HepG2 (cell line): ENCODE results near the gene PNPLA2. TPM values are rescaled to one million over a fixed set of nuclear protein-coding genes. Genes with fewer than 3 reads are reported as not detected.
A peak's percentile ranks its signal among the peaks of the same experiment; 100 is the strongest.

Experiments
- ATAC-seq: fragments of 200-7000 bp; cut with Tn5 transposase; 3 replicates; pipeline ENCODE4 v1.9.1; 2020; ENCODE audit warnings: mild to moderate bottlenecking, moderate library complexity
- BruUV-seq: library from RNA; stranded (reverse); fragments of 400-500 nt; replicated peaks from 2 replicates; lab custom pipeline; 2021; lab: Mats Ljungman, UMichigan
- CTCF ChIA-PET: fragments of 300-600 bp; formaldehyde crosslinking; extraction: SDS; loops from one replicate; lab custom pipeline; 2021; ENCODE audit warnings: low total read pairs, inconsistent platforms, low intra/inter-chr PET ratio; lab: Yijun Ruan, JAX
- POLR2A ChIA-PET: fragments of 350-600 bp; sonication (Branson Sonifier 250); formaldehyde crosslinking; loops from one replicate; lab custom pipeline; 2020; ENCODE audit warnings: antibody characterized with exemption, inconsistent platforms; lab: Yijun Ruan, JAX
- DNase-seq: peaks from one replicate; pipeline ENCODE4 v3.0.0-alpha.2; 2015; ENCODE audit warnings: low spot score
- FAIRE-seq: peaks from 3 replicates; lab custom pipeline; 2011; peaks lifted over from hg19 to GRCh38; lab: Jason Lieb, UNC
- H2AFZ ChIP-seq: one replicate; pipeline ENCODE4 v1.6.1; 2011; ENCODE audit warnings: low read length, inconsistent platforms
- H3K27ac ChIP-seq: fragments of 300-600 bp; 3 replicates; pipeline ENCODE4 v1.8.0; 2011; ENCODE audit warnings: mixed run types, mild to moderate bottlenecking, mixed read lengths, low read length, inconsistent platforms; ENCODE audit not compliant: insufficient read depth; ENCODE audit errors: extremely low read length
- H3K27me3 ChIP-seq, 2 experiments: fragments of 200-600 bp in 1 of 2; 2 replicates in 1 of 2; 3 replicates in 1 of 2; pipeline versions ENCODE4 v1.6.0 to v1.8.0; 2011; ENCODE audit warnings: low read length in 2 of 2, mild to moderate bottlenecking in 2 of 2, moderate library complexity in 2 of 2, inconsistent platforms in 1 of 2; ENCODE audit not compliant: insufficient read depth in 2 of 2, control insufficient read depth in 1 of 2
- H3K36me3 ChIP-seq, 2 experiments: fragments of 200-600 bp in 1 of 2; replicated peaks in 1 of 2; 2 replicates in 1 of 2; 3 replicates in 1 of 2; pipeline versions ENCODE4 v1.5.1 to v1.8.0; 2011; ENCODE audit warnings: low read length in 2 of 2, inconsistent platforms in 1 of 2; ENCODE audit not compliant: insufficient read depth in 2 of 2, control insufficient read depth in 1 of 2
- H3K4me1 ChIP-seq: 2 replicates; pipeline ENCODE4 v1.5.1; 2012; ENCODE audit warnings: low read length, inconsistent platforms; ENCODE audit not compliant: insufficient read depth
- H3K4me2 ChIP-seq: 2 replicates; pipeline ENCODE4 v1.6.0; 2011; ENCODE audit warnings: low read depth, low read length, inconsistent platforms
- H3K4me3 ChIP-seq, 3 experiments: fragments of 200-600 bp in 1 of 3; sonication (generic), shearing (Covaris generic) in 1 of 3; replicated peaks in 1 of 3; 2 replicates each; pipeline ENCODE4 v1.5.1; 2011 to 2016; ENCODE audit warnings: low read length in 3 of 3, inconsistent platforms in 2 of 3, low read depth in 2 of 3, mild to moderate bottlenecking in 2 of 3, control low read depth in 1 of 3, mixed read lengths in 1 of 3; ENCODE audit not compliant: insufficient read depth in 1 of 3
- H3K79me2 ChIP-seq: one replicate; pipeline ENCODE4 v1.6.1; 2011; ENCODE audit warnings: low read length, inconsistent platforms; ENCODE audit not compliant: insufficient read depth
- H3K9ac ChIP-seq: 2 replicates; pipeline ENCODE4 v1.6.0; 2011; ENCODE audit warnings: mild to moderate bottlenecking, low read depth, low read length, inconsistent platforms; ENCODE audit not compliant: insufficient read depth
- H3K9me3 ChIP-seq: 2 replicates; pipeline ENCODE4 v1.5.1; 2012; ENCODE audit warnings: mild to moderate bottlenecking, low read length
- H4K20me1 ChIP-seq: 2 replicates; pipeline ENCODE4 v1.6.0; 2011; ENCODE audit warnings: inconsistent platforms, mild to moderate bottlenecking, low read length, moderate library complexity; ENCODE audit not compliant: insufficient read depth
- AGO2 ChIP-seq: fragments of 200-400 bp; formaldehyde crosslinking; optimal IDR thresholded peaks from 2 replicates; pipeline ENCODE3; 2017; ENCODE audit warnings: mild to moderate bottlenecking, low read depth, low read length, moderate library complexity
- CCDC6 ChIP-seq: sonication (generic); formaldehyde crosslinking; IDR thresholded peaks from 2 replicates; pipeline ENCODE4 v1.8.1; 2022; ENCODE audit warnings: mild to moderate bottlenecking, missing genetic modification reagents, moderate library complexity
- CEBPG ChIP-seq: IDR thresholded peaks from 2 replicates; pipeline ENCODE4 v1.6.1; 2016
- CHD2 ChIP-seq: IDR thresholded peaks from 2 replicates; pipeline ENCODE4 v1.6.1; 2011; ENCODE audit warnings: low read depth, low read length, improper control_type of control experiment
- NFIB ChIP-seq: sonication (generic); formaldehyde crosslinking; IDR thresholded peaks from 2 replicates; pipeline ENCODE4 v1.9.0; 2021; ENCODE audit warnings: missing genetic modification reagents, mild to moderate bottlenecking, borderline replicate concordance
- NFKB2 ChIP-seq: sonication (generic); formaldehyde crosslinking; IDR thresholded peaks from 2 replicates; pipeline ENCODE4 v1.4.0; 2020; ENCODE audit warnings: missing genetic modification reagents, borderline replicate concordance
- NR1H2 ChIP-seq: sonication (generic); formaldehyde crosslinking; IDR thresholded peaks from 2 replicates; pipeline ENCODE4 v1.8.1; 2022; ENCODE audit warnings: low read depth, missing genetic modification reagents, borderline replicate concordance
- PHF21A ChIP-seq: sonication (generic); formaldehyde crosslinking; IDR thresholded peaks from 2 replicates; pipeline ENCODE4 v1.5.0; 2020; ENCODE audit warnings: mild to moderate bottlenecking, missing genetic modification reagents
- TBL1XR1 ChIP-seq: fragments of 150-350 bp; IDR thresholded peaks from 2 replicates; pipeline ENCODE4 v1.6.1; 2014; ENCODE audit warnings: borderline replicate concordance, low read length; ENCODE audit not compliant: partially characterized antibody
- ZBTB7B ChIP-seq: sonication (generic); formaldehyde crosslinking; IDR thresholded peaks from 2 replicates; pipeline ENCODE4 v1.4.0; 2020; ENCODE audit warnings: missing genetic modification reagents
- WGBS: methylation state at CpG from one replicate; pipeline ENCODE4 v1.1.6; 2017; ENCODE audit warnings: low lambda C conversion rate; 5-methylcytosine and 5-hydroxymethylcytosine counted together
- in situ Hi-C: cut with HindIII; loops from 2 replicates; pipeline ENCODE4 v1.10.0; 2017; ENCODE audit warnings: low pct_unique_long_range_greater_than_20kb; ENCODE audit not compliant: extremely low pct_ligation_motif_present
- intact Hi-C: fragments of 100-400 bp; cut with micrococcal nuclease; formaldehyde crosslinking; loops from one replicate; pipeline ENCODE4 v1.10.0; 2022; ENCODE audit not compliant: unreplicated experiment
- polyA plus RNA-seq, 8 experiments: library from polyadenylated mRNA; depleted of rRNA in 3 of 8; stranded (reverse) in 7 of 8; unstranded in 1 of 8; fragments of >200 nt; fragmentation: Illumina TruSeq in 4 of 8; extraction: Trizol in 4 of 8; gene quantifications; 2 replicates each; pipeline versions ENCODE4 v1.2.1 to v1.2.3, GENCODE V29; 2011 to 2016; ENCODE audit warnings: low read depth in 4 of 8, missing spikeins in 1 of 8, mixed read lengths in 1 of 8; ENCODE audit not compliant: insufficient read depth in 1 of 8
- total RNA-seq, 5 experiments: library from RNA; depleted of rRNA; stranded (reverse); fragments of >200 nt; fragmentation: Illumina TruSeq; extraction: Trizol; gene quantifications; 2 replicates each; pipeline ENCODE4 v1.2.3, GENCODE V29; 2016; ENCODE audit warnings: low read depth in 1 of 5
- TF ChIP-seq, protein P1 (sequence below): sonication (generic); formaldehyde crosslinking; IDR thresholded peaks from 2 replicates; pipeline ENCODE4 v1.8.1; 2023; ENCODE audit warnings: mild to moderate bottlenecking, missing genetic modification reagents
- TF ChIP-seq, protein P2 (sequence below): sonication (generic); formaldehyde crosslinking; IDR thresholded peaks from 2 replicates; pipeline ENCODE4 v1.5.1; 2020; ENCODE audit warnings: mild to moderate bottlenecking, missing genetic modification reagents, borderline replicate concordance

Gene PNPLA2
- total and polyA plus RNA-seq, 2 of the 13 experiments (the other 11 are each of a cell fraction or from before 2014, with no cell fraction given), result 10.5 to 43.2 TPM

DNA sequence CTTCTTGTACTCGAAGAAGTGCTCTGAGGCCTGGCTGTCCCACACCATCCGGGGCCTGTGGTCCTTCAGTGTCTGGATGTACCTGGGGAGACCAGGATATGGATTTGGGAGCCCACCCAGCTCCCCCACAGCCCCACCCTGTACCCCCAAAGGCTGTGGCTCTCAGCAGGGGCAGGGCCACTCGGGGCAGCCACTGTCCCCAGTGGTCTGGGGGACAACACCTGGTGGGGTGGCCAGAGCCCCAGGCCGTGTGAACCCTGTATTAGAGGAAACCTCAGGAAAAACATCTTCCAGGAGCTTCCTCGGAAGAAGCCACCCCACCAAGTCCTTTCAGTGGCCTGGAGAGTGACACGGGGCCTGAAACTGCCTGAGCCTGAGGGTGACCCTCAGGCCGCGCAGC is 51.7 kb downstream of the PNPLA2 start:
- in situ Hi-C loops, result no loop called here
- no TSS peak for BruUV-seq
- Histone ChIP-seq H3K27ac (no peak overlapping the region), H3K36me3 (peaks cover 0 to 10% of the 10 kb centered on the region in 2 experiments; a peak in 2 of 5 replicates), H3K4me2 (no peak overlapping the region), H3K4me1 (0 out of 2 replicates have a peak, but pooled peaks cover 8% of the 10 kb centered on the region), H3K9me3 (no peaks in the 10 kb centered on the region), H4K20me1 (no peaks in the 10 kb centered on the region), H2AFZ (no peak overlapping the region), H3K79me2 (no peaks in the 10 kb centered on the region), H3K9ac (no peak overlapping the region), H3K4me3 (no peak overlapping the region), H3K27me3 (no peaks in the 10 kb centered on the region)
- WGBS, result no CpG with 5 or more reads among the region's 8 CpGs
- no peak for TF ChIP-seq TBL1XR1
- no peak for TF ChIP-seq CCDC6 (CRISPR knock-in tag)
- TF ChIP-seq NFIB (CRISPR knock-in tag), result no peak
- TF ChIP-seq AGO2, result peak; percentile 51
- FAIRE-seq (no peak), DNase-seq (no peak), ATAC-seq (no peak; the same call in 2 of the 3 replicates)
- intact Hi-C loops, result no loop called here
- ChIA-PET POLR2A (no interaction called here), CTCF (interaction anchor here (1.0 kb wide), 1 partner anchor 181 kb away, joined by 3 read pairs; no protein-coding TSS in a partner anchor)

DNA sequence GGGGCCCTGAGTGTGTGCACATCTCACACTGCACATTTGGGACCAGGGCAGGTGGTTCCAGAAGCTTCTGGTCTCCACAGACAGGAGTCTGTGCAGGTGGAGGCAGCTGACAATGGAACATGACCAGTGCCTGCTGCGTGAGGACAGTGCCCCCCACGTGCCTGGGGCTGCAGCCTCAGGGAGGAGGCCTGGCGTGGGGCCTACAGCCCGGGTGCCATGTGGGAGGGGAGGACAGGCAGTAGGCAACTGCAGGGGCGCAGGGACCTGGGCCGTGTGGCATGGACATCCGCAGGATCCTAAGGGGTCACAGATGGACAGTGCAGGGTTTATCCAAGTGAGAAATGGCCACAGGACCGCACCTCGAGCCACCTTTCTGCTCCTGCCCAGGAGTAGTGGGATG is 52.8 kb downstream of the PNPLA2 start:
- Histone ChIP-seq H3K4me3 (no peak overlapping the region), H3K4me2 (no peak overlapping the region), H3K27me3 (no peaks in the 10 kb centered on the region), H3K9me3 (no peaks in the 10 kb centered on the region), H3K27ac (no peak overlapping the region), H4K20me1 (no peaks in the 10 kb centered on the region), H3K9ac (no peak overlapping the region), H2AFZ (no peak overlapping the region), H3K36me3 (peaks cover 2 to 10% of the 10 kb centered on the region in 2 experiments; a peak in 3 of 5 replicates), H3K4me1 (0 out of 2 replicates have a peak, but pooled peaks cover 8% of the 10 kb centered on the region), H3K79me2 (no peaks in the 10 kb centered on the region)
- intact Hi-C loops, result no loop called here
- no peak for ATAC-seq
- POLR2A ChIA-PET, result no interaction called here
- no peak for FAIRE-seq
- no CpG with 5 or more reads among the region's 9 CpGs for WGBS
- DNase-seq, result no peak
- CTCF ChIA-PET, result no interaction called here
- in situ Hi-C loops, result no loop called here
- BruUV-seq, result no TSS peak
- TF ChIP-seq CHD2, result no peak
- TF ChIP-seq, protein P1, sequence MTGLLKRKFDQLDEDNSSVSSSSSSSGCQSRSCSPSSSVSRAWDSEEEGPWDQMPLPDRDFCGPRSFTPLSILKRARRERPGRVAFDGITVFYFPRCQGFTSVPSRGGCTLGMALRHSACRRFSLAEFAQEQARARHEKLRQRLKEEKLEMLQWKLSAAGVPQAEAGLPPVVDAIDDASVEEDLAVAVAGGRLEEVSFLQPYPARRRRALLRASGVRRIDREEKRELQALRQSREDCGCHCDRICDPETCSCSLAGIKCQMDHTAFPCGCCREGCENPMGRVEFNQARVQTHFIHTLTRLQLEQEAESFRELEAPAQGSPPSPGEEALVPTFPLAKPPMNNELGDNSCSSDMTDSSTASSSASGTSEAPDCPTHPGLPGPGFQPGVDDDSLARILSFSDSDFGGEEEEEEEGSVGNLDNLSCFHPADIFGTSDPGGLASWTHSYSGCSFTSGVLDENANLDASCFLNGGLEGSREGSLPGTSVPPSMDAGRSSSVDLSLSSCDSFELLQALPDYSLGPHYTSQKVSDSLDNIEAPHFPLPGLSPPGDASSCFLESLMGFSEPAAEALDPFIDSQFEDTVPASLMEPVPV, result no peak
- no peak for TF ChIP-seq CEBPG
- TF ChIP-seq NFKB2, result no peak
- TF ChIP-seq ZBTB7B (CRISPR knock-in tag), result no peak
- TF ChIP-seq, protein P2, sequence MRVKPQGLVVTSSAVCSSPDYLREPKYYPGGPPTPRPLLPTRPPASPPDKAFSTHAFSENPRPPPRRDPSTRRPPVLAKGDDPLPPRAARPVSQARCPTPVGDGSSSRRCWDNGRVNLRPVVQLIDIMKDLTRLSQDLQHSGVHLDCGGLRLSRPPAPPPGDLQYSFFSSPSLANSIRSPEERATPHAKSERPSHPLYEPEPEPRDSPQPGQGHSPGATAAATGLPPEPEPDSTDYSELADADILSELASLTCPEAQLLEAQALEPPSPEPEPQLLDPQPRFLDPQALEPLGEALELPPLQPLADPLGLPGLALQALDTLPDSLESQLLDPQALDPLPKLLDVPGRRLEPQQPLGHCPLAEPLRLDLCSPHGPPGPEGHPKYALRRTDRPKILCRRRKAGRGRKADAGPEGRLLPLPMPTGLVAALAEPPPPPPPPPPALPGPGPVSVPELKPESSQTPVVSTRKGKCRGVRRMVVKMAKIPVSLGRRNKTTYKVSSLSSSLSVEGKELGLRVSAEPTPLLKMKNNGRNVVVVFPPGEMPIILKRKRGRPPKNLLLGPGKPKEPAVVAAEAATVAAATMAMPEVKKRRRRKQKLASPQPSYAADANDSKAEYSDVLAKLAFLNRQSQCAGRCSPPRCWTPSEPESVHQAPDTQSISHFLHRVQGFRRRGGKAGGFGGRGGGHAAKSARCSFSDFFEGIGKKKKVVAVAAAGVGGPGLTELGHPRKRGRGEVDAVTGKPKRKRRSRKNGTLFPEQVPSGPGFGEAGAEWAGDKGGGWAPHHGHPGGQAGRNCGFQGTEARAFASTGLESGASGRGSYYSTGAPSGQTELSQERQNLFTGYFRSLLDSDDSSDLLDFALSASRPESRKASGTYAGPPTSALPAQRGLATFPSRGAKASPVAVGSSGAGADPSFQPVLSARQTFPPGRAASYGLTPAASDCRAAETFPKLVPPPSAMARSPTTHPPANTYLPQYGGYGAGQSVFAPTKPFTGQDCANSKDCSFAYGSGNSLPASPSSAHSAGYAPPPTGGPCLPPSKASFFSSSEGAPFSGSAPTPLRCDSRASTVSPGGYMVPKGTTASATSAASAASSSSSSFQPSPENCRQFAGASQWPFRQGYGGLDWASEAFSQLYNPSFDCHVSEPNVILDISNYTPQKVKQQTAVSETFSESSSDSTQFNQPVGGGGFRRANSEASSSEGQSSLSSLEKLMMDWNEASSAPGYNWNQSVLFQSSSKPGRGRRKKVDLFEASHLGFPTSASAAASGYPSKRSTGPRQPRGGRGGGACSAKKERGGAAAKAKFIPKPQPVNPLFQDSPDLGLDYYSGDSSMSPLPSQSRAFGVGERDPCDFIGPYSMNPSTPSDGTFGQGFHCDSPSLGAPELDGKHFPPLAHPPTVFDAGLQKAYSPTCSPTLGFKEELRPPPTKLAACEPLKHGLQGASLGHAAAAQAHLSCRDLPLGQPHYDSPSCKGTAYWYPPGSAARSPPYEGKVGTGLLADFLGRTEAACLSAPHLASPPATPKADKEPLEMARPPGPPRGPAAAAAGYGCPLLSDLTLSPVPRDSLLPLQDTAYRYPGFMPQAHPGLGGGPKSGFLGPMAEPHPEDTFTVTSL (CRISPR knock-in tag), result no peak
- peak; percentile 57 for TF ChIP-seq AGO2
- TF ChIP-seq NR1H2 (CRISPR knock-in tag), result no peak
- TF ChIP-seq PHF21A (CRISPR knock-in tag), result no peak
